ENCODE data around the gene SETD1A.
"Not testable (repeated sequence)": the region's sequence is repeated elsewhere in the genome, so short reads cannot be mapped to it uniquely, and the experiment has no call there.

SETD1A gene

GRCh38 chr16:31001507-31002249 is 44.1 kb downstream of the SETD1A start:
- no peak for DNase-seq

GRCh38 chr16:31002250-31002700 is 44.7 kb downstream of the SETD1A start:
- no peak for DNase-seq

- DNase-seq = no peak
Measured at GRCh38 chr16:31002862-31003341, 45.3 kb downstream of the SETD1A start.

GRCh38 chr16:31003744-31004143 is 46.2 kb downstream of the SETD1A start:
- no peak for DNase-seq

- DNase-seq = no peak
Measured at GRCh38 chr16:31004658-31005057, 47.1 kb downstream of the SETD1A start.

GRCh38 chr16:31005350-31006085 is 48.0 kb downstream of the SETD1A start:
- DNase-seq = no peak

GRCh38 chr16:31006086-31006385 is 48.5 kb downstream of the SETD1A start:
- no peak for DNase-seq

GRCh38 chr16:31006589-31006988 is 49.0 kb downstream of the SETD1A start:
- DNase-seq = no peak

GRCh38 chr16:31007684-31008083 is 50.1 kb downstream of the SETD1A start:
- DNase-seq = no peak

GRCh38 chr16:31008149-31008548 is 50.6 kb downstream of the SETD1A start:
- no peak for DNase-seq

GRCh38 chr16:31008551-31008950 is 51.0 kb downstream of the SETD1A start:
- DNase-seq = no peak

GRCh38 chr16:31009120-31009519 is 51.6 kb downstream of the SETD1A start:
- DNase-seq = no peak

GRCh38 chr16:31009894-31010584 is 52.5 kb downstream of the SETD1A start:
- no peak for DNase-seq

GRCh38 chr16:31010585-31011325 is 53.2 kb downstream of the SETD1A start, which contains the start of gene STX1B:
STX1B (minus strand) TSS chr16:31010638; CDS start chr16:31010396, 242 bp downstream.
- DNase-seq = no peak

GRCh38 chr16:31011815-31012214 is 54.3 kb downstream of the SETD1A start:
- not testable (repeated sequence) for DNase-seq

- not testable (repeated sequence) for DNase-seq
Measured at GRCh38 chr16:31013292-31013691, 55.7 kb downstream of the SETD1A start.

GRCh38 chr16:31016018-31016417 is 58.5 kb downstream of the SETD1A start:
- no peak for DNase-seq

GRCh38 chr16:31017756-31018155 is 60.2 kb downstream of the SETD1A start:
- not testable (repeated sequence) for DNase-seq

GRCh38 chr16:31020536-31020935 is 63.0 kb downstream of the SETD1A start:
- no peak for DNase-seq

- no peak for DNase-seq
Measured at GRCh38 chr16:31022544-31023251, 65.1 kb downstream of the SETD1A start.

- DNase-seq = no peak
Measured at GRCh38 chr16:31023252-31023602, 65.7 kb downstream of the SETD1A start.

GRCh38 chr16:31023627-31024226 is 66.2 kb downstream of the SETD1A start:
- DNase-seq = no peak

Measured in MV-4-11 (cell line).